Measurements from ENCODE around the gene RNF32. TPM values are rescaled to one million over a fixed set of nuclear protein-coding genes. Genes with fewer than 3 reads are reported as not detected.
"Not testable (repeated sequence)": the region's sequence is repeated elsewhere in the genome, so short reads cannot be mapped to it uniquely, and the experiment has no call there.

The RNF32 gene
- total and polyA plus RNA-seq, 2 experiments from 2014 or later: 0.92 to 2.3 TPM

DNA sequence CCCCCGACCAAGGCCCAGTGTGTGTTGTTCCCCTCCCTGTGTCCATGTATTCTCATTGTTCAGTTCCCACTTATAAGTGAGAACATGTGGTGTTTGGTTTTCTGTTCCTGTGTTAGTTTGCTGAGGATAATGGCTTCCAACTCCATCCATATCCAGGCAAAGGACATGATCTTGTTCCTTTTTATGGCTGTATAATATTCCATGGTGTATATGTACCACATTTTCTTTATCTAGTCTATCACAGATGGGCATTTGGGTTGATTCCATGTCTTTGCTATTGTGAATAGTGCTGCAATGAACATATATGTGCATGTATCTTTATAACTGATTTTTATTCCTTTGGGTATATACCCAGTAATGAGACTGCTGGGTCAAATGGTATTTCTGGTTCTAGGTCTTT lies 61.2 kb downstream of the RNF32 start:
- not testable (repeated sequence) for H3K4me1 ChIP-seq (ENCODE audit: low read depth); DNase-seq (ENCODE audit: low read depth in 1 of 2, low spot score in 1 of 2); H3K4me3 ChIP-seq; H3K9me3 ChIP-seq (ENCODE audit: low read depth); H3K27ac ChIP-seq; H3K27me3 ChIP-seq; H3K36me3 ChIP-seq

GRCh38 chr7:156702399-156702798 lies 61.8 kb downstream of the RNF32 start:
- H3K36me3 ChIP-seq: no peaks in the 10 kb centered on the region
- no peaks in the 10 kb centered on the region for H3K27me3 ChIP-seq
- no peaks in the 10 kb centered on the region for H3K9me3 ChIP-seq (ENCODE audit: low read depth)
- no peaks in the 10 kb centered on the region for H3K4me1 ChIP-seq (ENCODE audit: low read depth)
- DNase-seq (ENCODE audit: low read depth in 1 of 2, low spot score in 1 of 2): no peak
- no peak for TF ChIP-seq CTCF (IDR thresholded peaks at IDR 0.05; ENCODE audit: low read depth, low read length)
- H3K27ac ChIP-seq: no peak overlapping the region
- no peak overlapping the region for H3K4me3 ChIP-seq

DNA sequence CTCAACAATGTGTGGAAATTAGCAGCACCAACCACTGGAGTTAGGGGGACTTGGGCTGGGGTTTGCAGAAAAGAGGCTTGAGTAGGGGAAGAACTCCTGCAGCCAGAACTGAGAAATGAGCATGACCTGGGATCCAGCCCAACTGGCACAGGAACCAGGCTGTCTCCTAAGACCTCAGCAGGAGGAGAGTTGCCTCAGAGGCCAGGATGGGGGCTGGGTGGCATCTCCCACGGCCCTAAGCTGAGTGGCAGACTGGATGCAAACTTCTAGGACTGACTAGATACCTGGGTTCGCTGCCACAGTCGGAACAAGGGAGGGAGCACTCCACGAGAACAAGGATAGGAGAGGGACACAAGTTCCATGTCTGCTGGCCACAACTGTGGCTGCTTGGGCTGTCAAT lies 62.6 kb downstream of the RNF32 start:
- Histone ChIP-seq H3K36me3 (no peaks in the 10 kb centered on the region), H3K4me1 (ENCODE audit: low read depth) (no peaks in the 10 kb centered on the region), H3K27me3 (no peaks in the 10 kb centered on the region), H3K9me3 (ENCODE audit: low read depth) (no peaks in the 10 kb centered on the region), H3K4me3 (no peak overlapping the region), H3K27ac (no peak overlapping the region)
- DNase-seq (ENCODE audit: low read depth in 1 of 2, low spot score in 1 of 2): no peak
- TF ChIP-seq CTCF (IDR thresholded peaks at IDR 0.05; ENCODE audit: low read depth, low read length): no peak

- no peak for TF ChIP-seq CTCF (IDR thresholded peaks at IDR 0.05; ENCODE audit: low read depth, low read length)
Measured at GRCh38 chr7:156703773-156704482, 63.4 kb downstream of the RNF32 start.

GRCh38 chr7:156722043-156722826 lies 81.7 kb downstream of the RNF32 start:
- DNase-seq (ENCODE audit: low read depth in 1 of 2, low spot score in 1 of 2): no peak
- H3K27ac ChIP-seq: no peak overlapping the region

More at GRCh38 chr7:156703773-156704482, 63.4 kb downstream of the RNF32 start:
- DNase-seq (ENCODE audit: low read depth in 1 of 2, low spot score in 1 of 2): no peak
- H3K9me3 ChIP-seq (ENCODE audit: low read depth): no peaks in the 10 kb centered on the region
- H3K4me1 ChIP-seq (ENCODE audit: low read depth): no peaks in the 10 kb centered on the region
- H3K4me3 ChIP-seq: no peak overlapping the region
- H3K36me3 ChIP-seq: no peaks in the 10 kb centered on the region
- H3K27me3 ChIP-seq: no peaks in the 10 kb centered on the region
- H3K27ac ChIP-seq: no peak overlapping the region

More at GRCh38 chr7:156722043-156722826, 81.7 kb downstream of the RNF32 start:
- Histone ChIP-seq H3K27me3 (no peaks in the 10 kb centered on the region), H3K36me3 (peaks cover 8% of the 10 kb centered on the region), H3K4me3 (no peak overlapping the region), H3K9me3 (ENCODE audit: low read depth) (no peaks in the 10 kb centered on the region), H3K4me1 (ENCODE audit: low read depth) (no peaks in the 10 kb centered on the region)
- no peak for TF ChIP-seq CTCF (IDR thresholded peaks at IDR 0.05; ENCODE audit: low read depth, low read length)

Measured in cardiac muscle cell (in vitro differentiated cells and primary cell).